ENCODE measurements around the gene PCSK2.

The PCSK2 gene

GRCh38 chr20:17525132-17525531, 298.3 kb downstream of the PCSK2 start:
- WGBS (ENCODE audit: insufficient coverage), result 100% methylated on average over 2 of the region's 5 CpGs
- POLR2A ChIA-PET, result no interaction called here
- H3K4me1 ChIP-seq (ENCODE audit: control extremely low read depth in 1 of 4, control insufficient read depth in 4 of 4, insufficient read depth in 4 of 4, low read length in 3 of 4), result peaks cover 0 to 3% (median 0%) of the 10 kb centered on the region in 4 experiments
- no peaks in the 10 kb centered on the region for H3K9me3 ChIP-seq (ENCODE audit: control extremely low read depth in 1 of 5, control insufficient read depth in 4 of 5, insufficient read depth in 2 of 5, low read depth in 1 of 5, low read length in 4 of 5)
- no peak for DNase-seq
- H3K36me3 ChIP-seq (ENCODE audit: control insufficient read depth in 4 of 4, insufficient read depth in 4 of 4, low read length in 3 of 4), result no peaks in the 10 kb centered on the region
- CTCF ChIA-PET, result interaction anchor here (1.9 kb wide), 1 partner anchor 92 kb away, joined by 5 read pairs; no protein-coding TSS in a partner anchor
- H3K4me3 ChIP-seq (ENCODE audit: control insufficient read depth in 1 of 7, extremely low read depth in 1 of 7, insufficient read depth in 4 of 7, low read depth in 2 of 7, low read length in 6 of 7), result no peak overlapping the region
- H3K27ac ChIP-seq (ENCODE audit: insufficient read depth in 1 of 2, low read depth in 1 of 2, low read length in 2 of 2, poor library complexity in 1 of 2, severe bottlenecking in 2 of 2), result no peak overlapping the region
- peaks cover 0 to 5% (median 0%) of the 10 kb centered on the region in 5 experiments for H3K27me3 ChIP-seq (replicated peaks in 2 of 5; ENCODE audit: control insufficient read depth in 4 of 5, insufficient read depth in 5 of 5, low read length in 4 of 5)

- H3K9me3 ChIP-seq (ENCODE audit: control extremely low read depth in 1 of 5, control insufficient read depth in 4 of 5, insufficient read depth in 2 of 5, low read depth in 1 of 5, low read length in 4 of 5), result no peaks in the 10 kb centered on the region
- H3K27me3 ChIP-seq (replicated peaks in 2 of 5; ENCODE audit: control insufficient read depth in 4 of 5, insufficient read depth in 5 of 5, low read length in 4 of 5), result peaks cover 0 to 5% (median 2%) of the 10 kb centered on the region in 5 experiments
- H3K4me1 ChIP-seq (ENCODE audit: control extremely low read depth in 1 of 4, control insufficient read depth in 4 of 4, insufficient read depth in 4 of 4, low read length in 3 of 4), result peaks cover 0 to 3% (median 2%) of the 10 kb centered on the region in 4 experiments
- ChIA-PET CTCF (interaction anchor here (1.9 kb wide), 1 partner anchor 92 kb away, joined by 5 read pairs; no protein-coding TSS in a partner anchor), POLR2A (no interaction called here)
- no peak overlapping the region for H3K4me3 ChIP-seq (ENCODE audit: control insufficient read depth in 1 of 7, extremely low read depth in 1 of 7, insufficient read depth in 4 of 7, low read depth in 2 of 7, low read length in 6 of 7)
- no peaks in the 10 kb centered on the region for H3K36me3 ChIP-seq (ENCODE audit: control insufficient read depth in 4 of 4, insufficient read depth in 4 of 4, low read length in 3 of 4)
- peak; percentile 25 to 37 (median 33) for DNase-seq
- H3K27ac ChIP-seq (ENCODE audit: insufficient read depth in 1 of 2, low read depth in 1 of 2, low read length in 2 of 2, poor library complexity in 1 of 2, severe bottlenecking in 2 of 2), result no peak overlapping the region
These were observed 298.8 kb downstream of the PCSK2 start for GRCh38 chr20:17525650-17526049.

- no peak for DNase-seq
- H3K4me1 ChIP-seq (ENCODE audit: control extremely low read depth in 1 of 4, control insufficient read depth in 4 of 4, insufficient read depth in 4 of 4, low read length in 3 of 4), result peaks cover 0 to 15% (median 12%) of the 10 kb centered on the region in 4 experiments
- H3K27me3 ChIP-seq (replicated peaks in 2 of 5; ENCODE audit: control insufficient read depth in 4 of 5, insufficient read depth in 5 of 5, low read length in 4 of 5), result peaks cover 0 to 12% (median 2%) of the 10 kb centered on the region in 5 experiments
- ChIA-PET CTCF (interaction anchor here (0.8 to 2.6 kb wide), 4 partner anchors 11 to 25 kb away, joined by 3 to 13 read pairs (median 4); no protein-coding TSS in a partner anchor), POLR2A (interaction anchor here (0.6 kb wide), 1 partner anchor 30 kb away, joined by 3 read pairs; no protein-coding TSS in a partner anchor)
- no peak overlapping the region for H3K4me3 ChIP-seq (ENCODE audit: control insufficient read depth in 1 of 7, extremely low read depth in 1 of 7, insufficient read depth in 4 of 7, low read depth in 2 of 7, low read length in 6 of 7)
- H3K9me3 ChIP-seq (ENCODE audit: control extremely low read depth in 1 of 5, control insufficient read depth in 4 of 5, insufficient read depth in 2 of 5, low read depth in 1 of 5, low read length in 4 of 5), result no peaks in the 10 kb centered on the region
- H3K27ac ChIP-seq (ENCODE audit: insufficient read depth in 1 of 2, low read depth in 1 of 2, low read length in 2 of 2, poor library complexity in 1 of 2, severe bottlenecking in 2 of 2), result no peak overlapping the region
- no peaks in the 10 kb centered on the region for H3K36me3 ChIP-seq (ENCODE audit: control insufficient read depth in 4 of 4, insufficient read depth in 4 of 4, low read length in 3 of 4)
These were observed 302.7 kb downstream of the PCSK2 start for GRCh38 chr20:17529586-17529985.

DNA sequence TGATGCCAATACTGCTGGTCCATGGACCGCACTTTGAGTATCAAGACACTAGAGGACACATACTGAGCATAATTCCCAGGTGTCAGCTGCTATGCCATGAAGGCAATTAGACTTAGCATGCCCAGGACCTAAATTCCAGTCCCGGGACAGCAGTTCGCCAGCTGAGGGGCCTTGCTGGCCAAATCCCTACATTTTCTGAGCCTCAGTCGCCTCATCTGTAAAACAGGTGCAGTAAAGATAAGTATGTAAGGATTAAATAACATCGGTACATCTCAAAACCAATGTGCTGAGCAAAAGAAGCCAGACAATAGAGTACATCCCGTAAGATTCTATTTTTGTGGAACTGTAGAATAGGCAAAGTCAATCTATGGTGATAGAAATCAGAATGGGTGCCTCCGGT, 303.3 kb downstream of the PCSK2 start:
- Histone ChIP-seq H3K36me3 (ENCODE audit: control insufficient read depth in 4 of 4, insufficient read depth in 4 of 4, low read length in 3 of 4) (no peaks in the 10 kb centered on the region), H3K27ac (ENCODE audit: insufficient read depth in 1 of 2, low read depth in 1 of 2, low read length in 2 of 2, poor library complexity in 1 of 2, severe bottlenecking in 2 of 2) (no peak overlapping the region), H3K9me3 (ENCODE audit: control extremely low read depth in 1 of 5, control insufficient read depth in 4 of 5, insufficient read depth in 2 of 5, low read depth in 1 of 5, low read length in 4 of 5) (no peaks in the 10 kb centered on the region), H3K4me1 (ENCODE audit: control extremely low read depth in 1 of 4, control insufficient read depth in 4 of 4, insufficient read depth in 4 of 4, low read length in 3 of 4) (peaks cover 0 to 15% (median 12%) of the 10 kb centered on the region in 4 experiments), H3K27me3 (replicated peaks in 2 of 5; ENCODE audit: control insufficient read depth in 4 of 5, insufficient read depth in 5 of 5, low read length in 4 of 5) (peaks cover 0 to 12% (median 2%) of the 10 kb centered on the region in 5 experiments), H3K4me3 (ENCODE audit: control insufficient read depth in 1 of 7, extremely low read depth in 1 of 7, insufficient read depth in 4 of 7, low read depth in 2 of 7, low read length in 6 of 7) (no peak overlapping the region)
- no peak for DNase-seq
- ChIA-PET CTCF (interaction anchor here (0.8 to 2.6 kb wide), 6 partner anchors 10 to 41 kb away, joined by 3 to 13 read pairs (median 4); no protein-coding TSS in a partner anchor), POLR2A (no interaction called here)
- WGBS (ENCODE audit: insufficient coverage), result 100% methylated on average over 5 of the region's 7 CpGs

DNA sequence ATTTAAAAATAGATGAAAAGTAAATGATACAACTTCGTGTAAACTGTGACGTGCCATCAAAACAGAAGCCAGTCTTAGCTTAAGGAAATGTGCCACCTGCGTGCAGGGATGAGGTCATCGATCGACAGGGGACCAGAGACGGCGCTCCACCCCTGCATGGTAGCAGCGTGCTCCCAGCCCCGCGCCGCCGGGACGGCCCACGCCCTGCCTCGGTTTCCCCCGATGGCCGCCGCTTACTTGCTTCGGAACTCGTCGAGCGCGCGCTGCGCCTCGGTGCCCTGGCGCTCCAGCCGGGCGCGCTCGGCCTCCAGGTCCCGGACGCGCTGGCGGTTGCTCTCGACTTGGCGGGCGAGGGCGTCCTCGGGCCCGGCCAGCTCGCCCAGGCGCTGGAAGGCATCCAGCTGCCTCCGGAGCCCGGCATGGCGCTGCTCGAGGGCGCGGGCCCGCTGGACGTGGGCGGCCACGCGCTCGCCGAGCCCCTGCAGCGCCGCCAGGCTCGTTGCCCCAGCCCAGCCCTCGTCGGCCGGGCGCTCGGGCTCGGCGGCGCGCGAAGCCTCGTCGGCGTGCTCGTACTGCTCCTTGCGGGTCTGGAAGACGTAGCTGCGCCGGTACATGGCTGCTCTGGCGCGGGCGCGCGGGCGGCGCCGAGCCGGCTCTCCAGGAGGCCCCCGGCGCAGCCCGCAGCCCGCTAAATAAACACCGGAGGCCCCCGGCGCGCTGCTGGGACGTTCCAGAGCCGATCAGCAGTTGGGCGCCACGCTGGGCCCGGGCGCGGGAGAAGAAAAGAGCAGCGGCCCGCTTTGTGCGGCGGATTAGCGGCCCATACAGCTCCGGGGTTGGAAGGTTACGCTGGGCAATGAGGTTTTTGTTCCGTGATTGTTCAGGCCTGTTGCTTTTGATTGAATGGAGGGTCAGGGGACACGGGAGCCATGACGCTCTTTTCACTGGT, 304.1 kb downstream of the PCSK2 start, which contains the start of gene BFSP1:
Gene BFSP1 (minus strand): TSS at position 664 of the 949 bp plus-strand sequence. CDS start 50 bp downstream, at position 614.
- peaks cover 0 to 15% (median 12%) of the 10 kb centered on the region in 4 experiments for H3K4me1 ChIP-seq (ENCODE audit: control extremely low read depth in 1 of 4, control insufficient read depth in 4 of 4, insufficient read depth in 4 of 4, low read length in 3 of 4)
- WGBS (ENCODE audit: insufficient coverage), result under 1% methylated on average over 90 of the region's 111 CpGs
- DNase-seq, result peak; percentile 39 to 83 (median 75)
- peaks cover 0 to 12% (median 2%) of the 10 kb centered on the region in 5 experiments for H3K27me3 ChIP-seq (replicated peaks in 2 of 5; ENCODE audit: control insufficient read depth in 4 of 5, insufficient read depth in 5 of 5, low read length in 4 of 5)
- CTCF ChIA-PET, result interaction anchor here (0.6 to 2.6 kb wide), 11 partner anchors 9 to 367 kb away, joined by 3 to 13 read pairs (median 3); no protein-coding TSS in a partner anchor
- no peaks in the 10 kb centered on the region for H3K9me3 ChIP-seq (ENCODE audit: control extremely low read depth in 1 of 5, control insufficient read depth in 4 of 5, insufficient read depth in 2 of 5, low read depth in 1 of 5, low read length in 4 of 5)
- H3K4me3 ChIP-seq (ENCODE audit: control insufficient read depth in 1 of 7, extremely low read depth in 1 of 7, insufficient read depth in 4 of 7, low read depth in 2 of 7, low read length in 6 of 7), result peak within 1 kb of the TSS; percentile 19 to 77 (median 51)
- H3K27ac ChIP-seq (ENCODE audit: insufficient read depth in 1 of 2, low read depth in 1 of 2, low read length in 2 of 2, poor library complexity in 1 of 2, severe bottlenecking in 2 of 2), result no peak within 1 kb of the TSS
- POLR2A ChIA-PET, result no interaction called here
- no peaks in the 10 kb centered on the region for H3K36me3 ChIP-seq (ENCODE audit: control insufficient read depth in 4 of 4, insufficient read depth in 4 of 4, low read length in 3 of 4)

DNA sequence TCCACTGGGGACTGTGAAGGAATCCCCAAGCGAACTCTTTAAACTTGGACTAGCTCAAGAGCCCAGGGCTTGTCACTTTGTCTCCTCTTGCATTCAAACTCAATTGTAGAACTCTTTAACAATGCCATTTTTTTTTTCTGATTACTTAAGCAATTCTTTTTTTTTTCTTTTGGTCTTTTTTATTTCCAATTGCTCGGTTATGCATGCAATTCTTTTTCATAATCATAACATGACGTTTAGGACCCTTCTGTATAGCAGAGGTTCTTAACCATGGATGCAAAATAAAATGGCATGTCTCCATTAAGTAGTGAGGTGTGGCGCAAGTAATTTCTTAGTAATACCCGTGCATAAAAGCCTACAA, 304.8 kb downstream of the PCSK2 start:
- WGBS (ENCODE audit: insufficient coverage), result 75% methylated on average over 3 of the region's 5 CpGs
- ChIA-PET POLR2A (no interaction called here), CTCF (interaction anchor here (0.6 to 2.6 kb wide), 8 partner anchors 14 to 366 kb away, joined by 3 to 13 read pairs (median 3); no protein-coding TSS in a partner anchor)
- DNase-seq, result no peak
- Histone ChIP-seq H3K9me3 (ENCODE audit: control extremely low read depth in 1 of 5, control insufficient read depth in 4 of 5, insufficient read depth in 2 of 5, low read depth in 1 of 5, low read length in 4 of 5) (no peaks in the 10 kb centered on the region), H3K27me3 (replicated peaks in 2 of 5; ENCODE audit: control insufficient read depth in 4 of 5, insufficient read depth in 5 of 5, low read length in 4 of 5) (peaks cover 0 to 12% (median 2%) of the 10 kb centered on the region in 5 experiments), H3K4me3 (ENCODE audit: control insufficient read depth in 1 of 7, extremely low read depth in 1 of 7, insufficient read depth in 4 of 7, low read depth in 2 of 7, low read length in 6 of 7) (peak overlapping the region; percentile 19 to 77 (median 51)), H3K27ac (ENCODE audit: insufficient read depth in 1 of 2, low read depth in 1 of 2, low read length in 2 of 2, poor library complexity in 1 of 2, severe bottlenecking in 2 of 2) (no peak overlapping the region), H3K36me3 (ENCODE audit: control insufficient read depth in 4 of 4, insufficient read depth in 4 of 4, low read length in 3 of 4) (no peaks in the 10 kb centered on the region), H3K4me1 (ENCODE audit: control extremely low read depth in 1 of 4, control insufficient read depth in 4 of 4, insufficient read depth in 4 of 4, low read length in 3 of 4) (peaks cover 0 to 15% (median 12%) of the 10 kb centered on the region in 4 experiments)

Measured in common myeloid progenitor, CD34-positive (primary cell).